GM23338 (cell line): ENCODE data around the gene CPLX4.

Source experiments
- CREB1 ChIP-seq: fragments of 250-450 bp; sonication (Bioruptor Pico); IDR thresholded peaks from 2 replicates; pipeline ENCODE4 v1.5.0; 2020; ENCODE audit warnings: low read depth, mild to moderate bottlenecking, moderate library complexity
- ETS1 ChIP-seq: IDR thresholded peaks from 2 replicates; pipeline ENCODE4 v1.6.1; 2016; ENCODE audit warnings: antibody characterized with exemption
- EZH2 ChIP-seq: fragments of 200-600 bp; sonication (generic); IDR thresholded peaks from one replicate; pipeline ENCODE4 v1.8.0; 2017; ENCODE audit warnings: antibody characterized with exemption, mild to moderate bottlenecking, low read depth; ENCODE audit not compliant: unreplicated experiment
- EZH2phosphoT487 ChIP-seq: fragments of 200-600 bp; sonication (generic); IDR thresholded peaks from one replicate; pipeline ENCODE4 v1.8.1; 2018; ENCODE audit warnings: antibody characterized with exemption; ENCODE audit not compliant: unreplicated experiment
- JUNB ChIP-seq: IDR thresholded peaks from one replicate; pipeline ENCODE4 v1.6.1; 2016; ENCODE audit warnings: antibody characterized with exemption; ENCODE audit not compliant: unreplicated experiment
- NANOG ChIP-seq: IDR thresholded peaks from 2 replicates; pipeline ENCODE4 v1.6.1; 2016; ENCODE audit warnings: antibody characterized with exemption, borderline replicate concordance
- POLR2AphosphoS5 ChIP-seq: IDR thresholded peaks from 2 replicates; pipeline ENCODE4 v1.6.1; 2016; ENCODE audit warnings: antibody characterized with exemption, low read depth
- REST ChIP-seq: IDR thresholded peaks from one replicate; pipeline ENCODE4 v1.6.1; 2018; ENCODE audit warnings: antibody characterized with exemption; ENCODE audit not compliant: unreplicated experiment
- STAT1 ChIP-seq: IDR thresholded peaks from one replicate; pipeline ENCODE4 v1.6.1; 2016; ENCODE audit warnings: antibody characterized with exemption; ENCODE audit not compliant: unreplicated experiment
- ZNF114 ChIP-seq: fragments of 250-450 bp; sonication (Bioruptor Pico); IDR thresholded peaks from 2 replicates; pipeline ENCODE4 v1.5.0; 2020; ENCODE audit warnings: mild to moderate bottlenecking, moderate library complexity
- ZNF331 ChIP-seq: fragments of 250-450 bp; sonication (Bioruptor Pico); IDR thresholded peaks from 2 replicates; pipeline ENCODE4 v1.5.0; 2020; ENCODE audit warnings: low read depth, mild to moderate bottlenecking, moderate library complexity
- ZNF462 ChIP-seq: fragments of 250-450 bp; sonication (Bioruptor Pico); IDR thresholded peaks from 2 replicates; pipeline ENCODE4 v1.5.0; 2020; ENCODE audit warnings: mild to moderate bottlenecking, moderate library complexity
- TF ChIP-seq, protein P1 (sequence below), 2 experiments: fragments of 200-600 bp in 1 of 2; sonication (generic) in 1 of 2; conservative IDR thresholded peaks; 2 replicates each; pipeline versions ENCODE4 v1.5.1 to v1.6.1; 2016 to 2017; ENCODE audit warnings: antibody characterized with exemption in 2 of 2, low read depth in 2 of 2, mild to moderate bottlenecking in 2 of 2, moderate library complexity in 1 of 2

DNA sequence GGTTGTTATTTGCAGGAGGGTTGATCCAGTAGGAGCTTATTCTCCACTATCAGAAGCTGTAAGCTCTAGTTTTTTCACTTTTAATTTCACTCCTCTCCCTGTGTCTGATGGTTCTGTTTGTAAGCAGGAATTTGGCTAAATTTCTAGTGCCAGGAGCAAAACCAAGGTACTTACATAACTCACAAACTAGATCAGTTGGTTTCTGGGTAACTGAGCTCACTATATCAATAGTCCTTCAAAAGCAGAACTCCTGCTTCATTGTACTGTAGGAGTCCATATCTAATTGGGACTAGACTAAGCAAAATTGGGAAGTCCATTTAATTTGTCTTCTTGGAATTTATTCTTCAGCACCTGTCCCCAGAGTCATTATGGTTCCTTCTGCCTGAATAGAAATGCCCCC is 25.1 kb downstream of the CPLX4 start:
- TF ChIP-seq, protein P1, sequence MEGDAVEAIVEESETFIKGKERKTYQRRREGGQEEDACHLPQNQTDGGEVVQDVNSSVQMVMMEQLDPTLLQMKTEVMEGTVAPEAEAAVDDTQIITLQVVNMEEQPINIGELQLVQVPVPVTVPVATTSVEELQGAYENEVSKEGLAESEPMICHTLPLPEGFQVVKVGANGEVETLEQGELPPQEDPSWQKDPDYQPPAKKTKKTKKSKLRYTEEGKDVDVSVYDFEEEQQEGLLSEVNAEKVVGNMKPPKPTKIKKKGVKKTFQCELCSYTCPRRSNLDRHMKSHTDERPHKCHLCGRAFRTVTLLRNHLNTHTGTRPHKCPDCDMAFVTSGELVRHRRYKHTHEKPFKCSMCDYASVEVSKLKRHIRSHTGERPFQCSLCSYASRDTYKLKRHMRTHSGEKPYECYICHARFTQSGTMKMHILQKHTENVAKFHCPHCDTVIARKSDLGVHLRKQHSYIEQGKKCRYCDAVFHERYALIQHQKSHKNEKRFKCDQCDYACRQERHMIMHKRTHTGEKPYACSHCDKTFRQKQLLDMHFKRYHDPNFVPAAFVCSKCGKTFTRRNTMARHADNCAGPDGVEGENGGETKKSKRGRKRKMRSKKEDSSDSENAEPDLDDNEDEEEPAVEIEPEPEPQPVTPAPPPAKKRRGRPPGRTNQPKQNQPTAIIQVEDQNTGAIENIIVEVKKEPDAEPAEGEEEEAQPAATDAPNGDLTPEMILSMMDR (conservative IDR thresholded peaks at IDR 0.05; ENCODE audit: low read depth in 2 of 2) = no peak
- TF ChIP-seq REST (no peak), POLR2AphosphoS5 (no peak), ETS1 (no peak), EZH2 (no peak), ZNF114 (no peak), STAT1 (no peak), JUNB (no peak), CREB1 (CRISPR knock-in tag) (no peak), ZNF331 (CRISPR knock-in tag) (no peak), EZH2phosphoT487 (no peak), NANOG (no peak), ZNF462 (no peak)
